Stimulated activated CD8-positive, alpha-beta memory T cell treated with anti-CD3 and anti-CD28 coated beads, Interleukin-4, amount 100 ng/mL, for 24 hours (primary cell): ENCODE measurements around the gene CEMIP.
"Not testable (repeated sequence)": the region's sequence is repeated elsewhere in the genome, so short reads cannot be mapped to it uniquely, and the experiment has no call there.

Experiments used
- DNase-seq: peaks from one replicate; pipeline ENCODE4 v3.0.0-alpha.2; 2020; ENCODE audit warnings: low read depth

CEMIP gene

DNA sequence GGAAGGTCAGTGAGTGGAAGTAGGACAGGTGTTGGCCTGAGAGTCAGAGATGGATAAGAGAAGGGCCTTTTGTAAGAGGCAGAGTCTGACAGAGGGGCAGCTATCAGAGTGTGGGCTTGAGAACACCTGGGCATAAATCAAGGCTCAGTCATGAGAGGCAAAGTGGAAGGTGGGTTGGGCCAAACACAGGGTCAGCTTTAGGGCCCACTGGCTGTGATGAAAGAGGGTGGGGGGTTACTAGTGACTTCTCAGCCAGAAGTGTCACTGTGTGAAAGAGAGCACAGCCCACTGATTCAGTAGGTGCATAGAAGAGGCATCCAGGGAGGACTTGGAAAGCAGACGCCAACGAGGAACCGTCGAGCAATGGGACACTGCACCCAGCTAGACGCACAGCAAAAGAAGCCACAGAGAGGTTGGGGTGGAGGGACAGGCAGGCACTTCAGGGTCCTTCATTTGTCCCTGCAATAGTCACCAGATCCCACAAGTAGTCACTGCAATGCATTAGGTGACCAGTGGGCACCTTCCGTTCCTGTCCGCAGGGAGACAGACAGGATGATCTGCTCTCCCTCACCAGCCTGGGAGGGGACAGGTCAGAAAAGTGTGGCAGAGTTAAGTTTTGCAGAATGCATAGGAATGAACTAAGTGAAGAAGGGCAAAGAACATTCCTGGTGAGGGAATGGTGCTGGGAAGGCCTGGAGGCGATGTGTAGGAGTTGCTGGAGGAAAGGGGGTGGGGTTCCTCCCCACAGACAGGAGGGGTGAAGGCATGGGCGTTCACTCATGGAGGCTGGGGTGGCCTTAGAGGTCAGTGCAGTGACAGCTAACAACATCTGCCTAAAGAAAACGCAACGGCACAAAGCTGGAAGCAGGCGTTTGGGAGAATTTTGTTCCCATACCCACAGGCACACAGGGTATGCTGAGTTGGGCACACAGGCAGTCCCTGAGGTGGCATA is 174.1 kb downstream of the CEMIP start:
- DNase-seq = no peak

DNA sequence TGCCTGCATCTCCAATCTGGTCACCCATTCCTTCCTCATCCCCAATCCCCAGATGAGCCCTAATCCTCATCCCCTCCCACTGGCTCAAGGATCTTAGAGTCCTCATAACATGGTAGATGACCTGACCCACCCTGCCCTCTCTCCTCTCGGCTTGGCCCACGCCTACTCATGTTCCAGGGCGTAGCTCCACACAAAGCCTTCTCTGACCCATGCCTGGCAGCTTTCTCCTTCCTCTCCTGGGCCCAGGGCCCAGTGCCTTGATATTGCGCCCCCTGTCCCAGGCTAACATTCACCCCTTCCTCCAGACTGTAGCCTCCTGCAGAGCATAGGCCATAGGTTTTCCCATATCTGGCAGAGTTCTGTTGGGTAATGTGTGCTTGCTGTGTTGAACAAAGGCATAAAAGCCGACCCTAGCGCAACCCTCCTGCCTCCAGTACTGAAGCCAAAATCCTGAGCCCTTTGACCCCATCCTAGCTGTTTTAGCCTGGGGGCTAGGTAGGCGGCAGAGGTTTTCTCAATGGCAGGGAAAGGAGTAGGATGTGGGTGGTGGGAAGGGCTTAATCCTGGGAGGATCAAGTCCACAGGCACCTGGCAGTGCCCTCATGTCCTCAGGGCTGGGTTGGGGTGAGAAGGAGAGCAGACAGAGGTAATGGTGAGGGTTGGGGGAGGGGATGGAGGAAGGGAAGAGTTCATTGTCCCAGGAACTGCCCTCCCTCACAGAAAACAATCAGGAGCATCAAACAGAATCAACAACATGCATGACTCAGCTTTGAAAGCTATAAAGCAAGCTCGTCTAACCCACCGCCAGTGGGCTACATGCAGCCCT is 175.0 kb downstream of the CEMIP start:
- DNase-seq = no peak

DNA sequence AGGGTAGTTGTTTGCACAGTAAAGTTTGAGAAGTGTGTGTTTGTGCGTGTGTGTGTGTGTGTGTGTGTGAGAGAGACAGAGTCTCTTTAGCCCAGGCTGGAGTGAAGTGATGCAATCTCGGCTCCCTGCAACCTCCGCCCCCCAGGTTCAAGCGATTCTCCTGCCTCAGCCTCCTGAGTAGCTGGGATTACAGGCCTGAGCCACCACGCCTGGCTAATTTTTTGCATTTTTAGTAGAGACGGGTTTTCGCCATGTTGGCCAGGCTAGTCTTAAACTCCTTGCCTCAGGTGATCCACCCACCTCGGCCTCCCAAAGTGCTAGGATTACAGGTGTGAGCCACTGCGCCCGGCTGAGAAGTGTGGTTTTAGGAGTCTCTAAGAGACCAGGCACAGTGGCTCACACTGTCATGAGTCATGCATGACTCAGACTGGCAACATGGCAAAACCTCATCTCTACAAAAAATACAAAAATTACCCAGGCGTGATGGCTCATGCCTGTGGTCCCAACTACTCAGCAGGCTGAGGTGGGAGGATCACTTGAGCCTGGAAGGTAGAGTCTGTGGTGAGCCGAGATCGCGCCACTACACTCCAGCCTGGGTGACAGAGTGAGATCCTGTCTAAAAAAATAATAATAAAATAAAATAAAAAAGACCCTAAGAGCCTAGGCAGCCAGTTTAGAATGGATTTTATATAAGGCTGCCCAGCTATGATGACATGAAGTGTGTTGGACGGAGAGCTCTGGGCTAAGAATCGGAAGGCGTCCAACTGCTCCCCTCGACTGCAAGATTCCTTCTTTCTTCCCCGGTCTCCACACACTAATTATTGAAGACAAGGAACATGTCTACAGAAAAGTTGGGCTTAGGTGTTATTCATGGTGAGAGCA is 176.6 kb downstream of the CEMIP start:
- DNase-seq = peak; percentile 26

DNA sequence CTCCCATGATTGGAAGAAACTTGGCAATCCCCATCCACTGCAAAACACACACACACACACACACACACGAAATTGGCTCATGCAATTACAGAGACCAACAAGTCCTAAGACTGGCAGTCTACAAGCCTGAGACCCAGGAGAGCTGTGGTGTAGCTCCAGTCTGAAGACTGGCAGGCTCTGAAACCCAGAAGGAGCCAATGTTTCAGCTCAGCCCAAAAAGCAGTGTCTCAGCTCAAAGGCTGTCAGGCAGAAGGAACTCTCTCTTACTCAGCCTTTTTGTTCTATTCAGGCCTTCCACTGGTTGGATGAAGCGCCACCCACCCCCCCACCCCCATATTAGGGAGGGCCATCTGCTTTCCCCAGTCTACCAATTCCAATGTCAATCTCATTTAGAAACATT is 178.4 kb downstream of the CEMIP start:
- DNase-seq = no peak

DNA sequence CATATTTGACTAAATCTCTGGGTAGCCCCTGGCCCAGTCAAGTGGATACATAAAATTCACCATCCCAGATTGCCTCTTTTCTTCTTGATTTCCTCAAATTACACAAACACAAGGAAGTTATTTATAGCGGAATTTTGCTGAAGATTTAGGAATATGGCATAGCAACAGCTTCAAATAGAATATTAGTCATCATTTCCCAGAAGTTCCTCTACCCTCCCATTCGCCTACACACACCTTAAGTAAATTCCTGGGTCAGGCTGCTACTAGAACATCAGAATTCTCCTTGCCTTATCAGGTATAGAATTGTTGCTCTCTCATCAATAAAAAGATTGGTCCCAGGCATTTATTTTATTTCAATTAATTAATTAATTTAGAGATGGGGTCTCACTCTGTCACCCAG is 178.8 kb downstream of the CEMIP start:
- DNase-seq = no peak

DNA sequence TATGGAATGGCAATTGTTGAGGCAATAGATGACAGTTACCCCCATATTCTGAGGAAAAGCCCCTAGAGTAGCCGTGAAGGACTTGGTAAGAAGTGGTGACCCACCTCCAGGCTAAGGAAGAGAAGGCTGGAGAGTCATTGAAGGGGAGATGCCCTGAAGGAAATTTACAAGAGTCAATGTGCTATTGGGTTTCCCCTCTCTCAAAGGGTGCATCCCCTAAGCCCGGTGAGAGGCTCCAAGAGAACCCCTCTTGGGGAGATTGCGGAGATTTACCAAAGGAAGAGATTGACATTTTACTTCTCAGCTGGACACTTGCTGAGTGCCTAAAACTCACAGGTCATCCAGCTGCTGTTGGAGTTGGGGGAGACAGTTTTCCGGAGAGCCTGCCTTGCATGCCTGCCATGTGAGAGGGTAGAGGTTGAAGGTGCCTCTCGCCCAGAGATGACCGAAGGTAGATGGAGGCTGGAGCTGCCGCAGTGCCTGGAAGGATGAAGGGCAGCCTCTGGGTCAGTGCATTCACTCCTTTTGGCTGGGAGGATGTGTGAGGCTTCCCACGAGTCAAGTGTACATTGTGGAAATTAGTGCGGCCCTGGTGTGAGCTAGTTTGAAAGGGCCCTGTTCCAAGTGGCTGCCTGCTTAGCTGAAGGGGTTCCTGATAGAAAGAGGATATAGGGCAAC is 179.8 kb downstream of the CEMIP start:
- no peak for DNase-seq

DNA sequence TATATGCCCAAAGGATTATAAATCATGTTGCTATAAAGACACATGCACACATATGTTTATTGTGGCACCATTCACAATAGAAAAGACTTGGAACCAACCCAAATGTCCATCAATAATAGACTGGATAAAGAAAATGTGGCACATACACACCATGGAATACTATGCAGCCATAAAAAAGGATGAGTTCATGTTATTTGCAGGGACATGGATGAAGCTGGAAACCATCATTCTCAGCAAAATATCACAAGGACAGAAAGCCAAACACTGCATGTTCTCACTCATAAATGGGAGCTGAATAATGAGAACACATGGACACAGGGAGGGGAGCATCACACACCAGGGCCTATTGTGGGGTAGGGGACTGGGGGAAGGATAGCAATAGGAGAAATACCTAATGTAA is 186.3 kb downstream of the CEMIP start:
- DNase-seq = not testable (repeated sequence)

DNA sequence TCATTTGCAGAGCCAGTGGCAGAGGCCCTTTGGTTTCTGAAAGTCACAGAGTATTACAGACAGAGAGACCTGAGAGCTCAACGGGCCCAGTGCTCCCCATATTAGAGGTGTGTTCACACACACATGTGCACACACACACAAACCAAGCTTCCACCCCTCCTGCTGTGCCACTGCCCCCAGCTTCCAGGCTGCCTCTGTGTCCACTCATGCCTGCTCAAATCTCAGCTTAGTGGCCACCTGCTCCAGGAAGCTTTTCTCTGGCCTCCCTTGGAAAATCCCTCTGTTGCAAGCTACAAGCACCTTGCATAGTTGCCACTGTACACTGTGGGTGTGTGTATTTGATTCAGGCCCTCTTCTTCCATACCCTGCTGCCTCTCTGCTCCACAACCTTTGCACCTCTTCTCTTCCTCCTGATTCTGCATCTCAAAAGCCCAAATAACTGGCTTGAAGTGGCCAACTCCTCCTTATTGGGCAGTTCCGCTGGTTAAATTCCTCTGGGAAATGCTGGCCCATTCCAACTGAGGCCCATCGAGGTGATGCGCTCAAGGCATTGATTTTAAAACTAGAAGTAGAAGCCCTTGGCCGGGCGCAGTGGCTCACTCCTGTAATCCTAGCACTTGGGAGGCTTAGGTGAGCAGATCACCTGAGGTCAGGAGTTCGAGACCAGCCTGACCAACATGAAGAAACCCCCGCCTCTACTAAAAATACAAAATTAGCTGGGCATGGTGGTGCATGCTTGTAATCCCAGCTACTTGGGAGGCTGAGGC is 187.4 kb downstream of the CEMIP start:
- DNase-seq = no peak

DNA sequence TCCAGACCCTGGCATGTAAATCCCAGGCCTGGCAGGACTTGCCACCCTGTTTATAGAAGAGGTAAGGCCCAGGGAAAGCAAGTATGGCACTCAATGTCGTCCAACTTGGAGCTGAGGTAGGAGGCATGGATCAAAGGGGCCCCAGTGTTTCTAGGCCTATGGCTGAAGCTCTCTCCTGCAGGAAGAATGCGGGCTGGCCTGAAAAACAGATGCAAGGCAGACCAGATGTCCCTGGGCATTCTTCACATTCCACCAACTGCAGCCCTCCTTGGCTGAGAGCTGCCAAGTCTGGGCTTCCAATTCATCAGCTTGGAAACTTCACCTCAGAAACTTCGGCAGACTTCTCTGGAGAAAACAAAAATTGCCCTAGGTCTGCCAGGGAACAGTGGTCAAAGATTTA is 188.3 kb downstream of the CEMIP start:
- DNase-seq = no peak

DNA sequence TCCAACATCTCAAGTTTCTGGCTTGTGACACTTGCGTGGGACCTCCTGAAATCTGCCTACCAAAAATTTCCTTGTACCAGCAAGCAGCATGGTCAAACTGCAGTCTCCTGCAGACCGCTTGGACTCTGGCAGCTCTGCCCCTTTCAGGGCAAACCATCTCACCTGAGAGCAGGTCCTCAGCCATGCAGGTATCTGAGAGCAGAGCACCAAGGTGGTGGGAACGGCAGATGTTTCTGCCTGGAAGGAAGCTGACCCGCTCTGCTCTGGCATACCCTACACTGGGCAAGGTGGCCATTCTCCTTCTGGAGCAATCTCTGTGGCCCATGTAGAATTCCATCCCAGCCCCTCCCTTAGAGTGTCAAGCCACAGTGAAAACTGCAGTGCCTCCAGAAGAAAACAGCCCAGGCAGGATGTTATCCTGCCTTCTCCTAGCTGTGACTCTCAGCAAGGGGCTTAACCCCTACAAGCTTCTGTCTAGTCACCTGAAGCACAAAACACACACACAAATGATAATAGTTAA is 188.9 kb downstream of the CEMIP start:
- DNase-seq = no peak

DNA sequence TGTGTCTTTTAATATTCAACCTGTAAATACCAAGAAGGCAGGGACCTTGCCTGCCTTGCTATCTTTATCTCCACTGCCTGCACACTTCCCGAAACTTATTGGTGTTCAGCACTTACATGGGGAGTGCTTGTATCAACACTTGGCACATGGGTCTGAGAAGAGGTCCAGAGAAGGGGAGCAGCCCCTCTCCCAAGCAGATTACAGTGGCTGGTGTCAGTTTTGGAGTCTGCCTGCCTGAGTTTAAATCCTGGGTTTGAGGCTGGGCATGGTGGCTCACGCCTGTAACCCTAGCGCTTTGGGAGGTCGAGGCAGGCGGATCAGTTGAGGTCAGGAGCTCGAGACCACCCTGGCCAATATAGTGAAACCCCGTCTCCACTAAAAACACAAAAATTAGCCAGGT is 190.1 kb downstream of the CEMIP start:
- no peak for DNase-seq

DNA sequence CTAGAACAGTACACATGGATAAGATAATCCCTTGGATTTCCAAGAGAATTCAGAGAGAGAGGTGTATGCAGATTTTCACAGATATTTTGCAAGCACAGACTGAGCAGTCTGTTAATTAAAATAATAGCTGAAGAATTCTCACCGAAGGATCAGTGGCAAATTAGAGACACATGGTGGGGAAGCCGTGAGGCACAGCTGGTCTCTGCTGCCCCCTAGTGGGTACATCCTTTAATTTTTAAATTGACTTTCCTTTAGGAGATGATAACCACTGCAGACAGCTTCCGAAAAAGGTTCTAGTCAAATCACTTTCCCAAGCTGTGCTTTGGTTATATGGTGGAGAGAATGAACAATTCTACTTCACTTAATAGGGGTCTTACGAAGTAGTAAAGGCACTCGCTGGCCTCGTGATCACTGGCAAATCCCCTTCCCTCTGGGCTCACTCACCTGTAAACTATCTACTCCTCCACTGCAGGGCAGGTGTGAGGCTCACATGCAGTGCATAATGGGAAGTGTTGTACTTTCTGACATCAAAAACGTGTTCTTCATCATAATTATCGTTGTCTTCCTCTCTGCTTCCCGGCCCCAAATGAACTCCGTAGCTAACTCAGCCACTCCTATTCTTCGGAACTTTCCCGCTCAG is 191.0 kb downstream of the CEMIP start:
- peak; percentile 36 for DNase-seq

DNA sequence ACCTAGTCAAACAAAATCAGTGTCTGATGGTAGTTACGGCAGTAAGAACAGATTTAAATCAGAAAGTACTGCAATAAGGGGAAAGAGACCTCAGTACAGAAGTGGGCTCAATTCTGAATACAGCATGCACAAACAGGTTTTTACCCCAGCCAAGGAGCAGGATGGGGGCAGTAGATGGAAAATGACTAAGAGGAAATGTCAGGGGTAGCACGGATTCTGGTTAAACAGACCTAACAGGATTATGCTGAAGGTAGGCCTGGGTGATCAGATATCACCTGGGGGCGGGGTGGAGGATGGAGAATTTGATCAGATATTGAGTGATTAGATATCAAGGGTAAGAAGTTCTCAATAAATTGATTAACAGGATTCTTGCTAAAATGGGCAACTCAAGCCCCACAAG is 191.5 kb downstream of the CEMIP start:
- no peak for DNase-seq

DNA sequence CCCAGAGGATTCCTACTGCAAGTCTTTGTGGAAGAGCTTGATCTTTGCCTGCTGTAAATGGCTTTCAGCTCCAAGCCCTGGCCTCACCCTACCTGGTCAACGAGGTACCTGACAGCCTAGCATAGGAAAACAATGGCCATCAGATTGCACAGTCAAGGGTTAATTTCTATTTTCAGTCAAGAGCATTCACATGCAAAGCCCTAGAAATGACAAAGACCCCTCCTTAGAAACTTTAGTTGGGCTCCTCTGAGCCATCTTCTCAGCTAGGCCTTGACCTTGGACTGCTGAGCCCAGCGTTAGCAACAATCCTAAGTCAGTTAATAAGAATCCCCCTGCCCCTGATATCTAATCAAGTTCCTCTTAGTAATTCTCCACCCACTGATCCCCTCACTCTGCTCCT is 192.0 kb downstream of the CEMIP start:
- no peak for DNase-seq

DNA sequence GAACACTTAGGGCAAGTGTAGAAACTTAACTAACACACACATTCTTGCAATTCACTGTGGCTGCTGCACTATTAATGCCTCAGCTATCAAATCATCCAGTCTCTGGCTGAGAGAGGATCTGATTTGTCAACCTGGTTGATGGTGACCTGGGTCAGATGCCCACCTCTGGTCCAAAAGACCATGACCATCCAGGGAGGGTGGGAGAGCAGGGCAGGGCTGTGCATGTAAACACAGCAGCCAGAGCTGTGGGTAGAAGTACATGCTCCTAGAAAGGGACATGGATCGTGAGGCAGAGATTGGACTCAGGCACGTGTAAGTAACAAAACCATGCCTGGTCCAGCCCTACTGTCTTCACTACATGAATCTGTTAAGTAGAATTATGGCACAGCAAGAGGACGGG is 193.1 kb downstream of the CEMIP start:
- no peak for DNase-seq

DNA sequence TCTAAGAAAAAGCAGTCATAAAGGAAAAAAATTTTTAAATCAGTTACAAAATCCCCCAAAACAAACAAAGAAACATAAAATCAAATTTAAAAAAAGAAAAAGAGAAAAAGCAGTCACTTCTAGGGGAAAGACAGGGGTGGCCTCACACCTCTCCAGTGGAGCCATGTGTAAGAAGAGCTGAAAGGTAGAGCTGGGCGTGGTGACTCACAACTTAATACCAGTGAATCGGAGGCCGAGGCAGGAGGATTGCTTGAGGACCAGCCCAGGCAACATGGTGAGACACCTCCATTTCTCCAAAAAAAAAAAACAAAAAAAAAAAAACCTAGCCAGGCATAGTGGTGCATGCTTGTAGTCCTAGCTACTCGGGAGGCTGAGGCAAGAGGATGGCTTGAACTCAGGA is 195.7 kb downstream of the CEMIP start:
- DNase-seq = no peak

DNA sequence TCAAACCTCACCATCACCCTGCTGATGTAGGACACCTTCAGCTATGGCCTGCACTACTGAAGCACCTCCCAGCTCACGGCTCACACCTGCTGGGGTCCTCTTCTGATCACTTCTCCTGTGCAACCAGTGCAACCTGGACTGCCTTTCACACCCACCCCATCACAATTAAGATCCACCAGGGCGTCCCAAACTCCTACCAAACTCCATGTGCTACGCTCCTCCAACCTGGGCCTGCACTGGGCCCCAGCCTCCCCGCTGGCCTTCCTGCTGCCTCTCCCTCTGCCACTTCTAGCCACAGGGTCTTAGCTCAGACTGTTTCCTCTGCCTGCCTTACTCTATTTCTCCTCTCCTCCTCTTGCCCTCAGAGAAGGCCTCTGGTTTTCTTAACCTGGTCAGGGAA is 197.7 kb downstream of the CEMIP start:
- no peak for DNase-seq

DNA sequence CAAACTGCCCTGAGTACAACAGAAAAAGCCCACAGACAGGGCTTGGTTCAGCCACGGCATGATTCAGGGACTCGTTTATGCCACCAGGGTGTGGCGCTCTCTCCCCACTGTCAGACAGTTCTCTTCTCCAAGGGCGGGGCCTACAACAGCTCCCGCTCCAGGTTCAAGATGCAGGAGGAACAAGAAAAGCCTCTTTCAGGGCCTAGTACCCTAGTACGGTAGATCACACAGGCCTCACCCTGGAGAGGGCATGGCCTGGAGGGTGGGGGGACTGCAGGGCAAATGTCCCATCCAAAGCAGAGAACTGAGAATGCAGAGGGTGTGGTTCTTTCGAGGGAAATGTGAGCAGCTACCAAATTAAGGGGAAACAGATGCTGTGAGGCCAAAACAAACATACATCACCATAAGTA is 198.5 kb downstream of the CEMIP start:
- DNase-seq = no peak

DNA sequence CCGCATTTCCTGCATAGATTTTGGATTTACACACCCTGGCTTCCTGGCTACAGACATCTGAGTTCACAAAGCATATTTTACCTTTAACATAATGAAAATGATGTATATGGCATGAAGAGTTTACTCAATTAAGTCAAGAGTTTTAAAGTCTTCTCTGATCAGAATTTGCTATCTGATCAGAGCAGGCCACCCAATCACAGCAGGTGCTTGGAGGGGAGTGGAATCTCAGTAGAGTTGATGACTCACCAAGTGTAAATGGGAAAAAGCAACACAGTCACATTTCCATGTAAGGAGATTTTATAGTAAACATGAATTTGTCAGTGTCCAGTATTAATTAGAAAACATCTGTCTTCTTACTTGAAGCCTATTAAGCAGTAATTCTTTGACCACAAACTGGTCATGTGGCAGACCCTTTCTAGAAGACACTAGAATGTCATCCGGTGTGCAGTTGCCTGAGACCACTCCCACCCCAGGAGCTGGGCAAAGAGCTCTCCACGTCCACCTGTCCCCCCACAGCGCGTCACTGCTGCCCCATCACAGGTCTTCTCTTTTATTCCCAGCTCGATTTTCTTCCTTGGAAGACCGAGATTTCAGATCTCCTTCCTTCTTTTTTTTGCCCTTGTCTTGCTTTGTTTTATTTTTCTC is 199.6 kb downstream of the CEMIP start:
- no peak for DNase-seq
